Astrocyte (in vitro differentiated cells and primary cell): ENCODE measurements around the gene SMAP1. TPM values are rescaled to one million over a fixed set of nuclear protein-coding genes. Genes with fewer than 3 reads are reported as not detected.
"Not testable (repeated sequence)": the region's sequence is repeated elsewhere in the genome, so short reads cannot be mapped to it uniquely, and the experiment has no call there.

Source experiments
- DNase-seq: peaks from one replicate; pipeline ENCODE4 v3.0.0-alpha.2; 2010; ENCODE audit warnings: low read depth
- FAIRE-seq: peaks from 2 replicates; lab custom pipeline; 2011; peaks lifted over from hg19 to GRCh38; lab: Jason Lieb, UNC
- H2AFZ ChIP-seq: 2 replicates; pipeline ENCODE4 v1.6.0; 2012; ENCODE audit warnings: low read depth, low read length, inconsistent platforms
- H3K27ac ChIP-seq: 2 replicates; pipeline ENCODE4 v1.5.1; 2011; ENCODE audit warnings: low read depth, low read length, inconsistent platforms
- H3K27me3 ChIP-seq: 2 replicates; pipeline ENCODE4 v1.6.0; 2011; ENCODE audit warnings: low read length, inconsistent platforms; ENCODE audit not compliant: insufficient read depth
- H3K36me3 ChIP-seq: 2 replicates; pipeline ENCODE4 v1.5.1; 2011; ENCODE audit warnings: low read length, inconsistent platforms; ENCODE audit not compliant: insufficient read depth
- H3K4me1 ChIP-seq: 2 replicates; pipeline ENCODE4 v1.5.1; 2011; ENCODE audit warnings: low read length, inconsistent platforms; ENCODE audit not compliant: insufficient read depth
- H3K4me2 ChIP-seq: 2 replicates; pipeline ENCODE4 v1.6.0; 2012; ENCODE audit warnings: low read length, inconsistent platforms
- H3K4me3 ChIP-seq: 2 replicates; pipeline ENCODE4 v1.5.1; 2011; ENCODE audit warnings: low read depth, mild to moderate bottlenecking, low read length, inconsistent platforms; ENCODE audit not compliant: insufficient read depth
- H3K79me2 ChIP-seq: 2 replicates; pipeline ENCODE4 v1.6.0; 2012; ENCODE audit warnings: mild to moderate bottlenecking, low read length, inconsistent platforms; ENCODE audit not compliant: insufficient read depth
- H3K9ac ChIP-seq: 2 replicates; pipeline ENCODE4 v1.6.0; 2012; ENCODE audit warnings: mild to moderate bottlenecking, low read length, inconsistent platforms
- H3K9me3 ChIP-seq: 2 replicates; pipeline ENCODE4 v1.5.1; 2012; ENCODE audit warnings: low read depth, mild to moderate bottlenecking, low read length, inconsistent platforms; ENCODE audit not compliant: insufficient read depth
- H4K20me1 ChIP-seq: 2 replicates; pipeline ENCODE4 v1.6.0; 2012; ENCODE audit warnings: low read length, inconsistent platforms; ENCODE audit not compliant: insufficient read depth
- H3K27ac Mint-ChIP-seq: one replicate; pipeline ENCODE4 v1.8.0; 2021; ENCODE audit warnings: mild to moderate bottlenecking, mixed read lengths; ENCODE audit not compliant: unreplicated experiment
- H3K27me3 Mint-ChIP-seq: one replicate; pipeline ENCODE4 v1.8.0; 2021; ENCODE audit warnings: low read depth, mixed read lengths; ENCODE audit not compliant: unreplicated experiment
- H3K36me3 Mint-ChIP-seq: one replicate; pipeline ENCODE4 v1.8.0; 2021; ENCODE audit warnings: low read depth, mixed read lengths; ENCODE audit not compliant: unreplicated experiment
- H3K4me1 Mint-ChIP-seq: one replicate; pipeline ENCODE4 v1.8.0; 2021; ENCODE audit warnings: low read depth, mixed read lengths; ENCODE audit not compliant: unreplicated experiment
- H3K4me3 Mint-ChIP-seq: one replicate; pipeline ENCODE4 v1.8.0; 2021; ENCODE audit warnings: mild to moderate bottlenecking, moderate library complexity, mixed read lengths; ENCODE audit not compliant: unreplicated experiment
- H3K9me3 Mint-ChIP-seq: one replicate; pipeline ENCODE4 v1.8.0; 2021; ENCODE audit warnings: mild to moderate bottlenecking, mixed read lengths; ENCODE audit not compliant: unreplicated experiment
- EZH2 ChIP-seq: IDR thresholded peaks from 2 replicates; pipeline ENCODE4 v1.6.1; 2012; ENCODE audit warnings: mild to moderate bottlenecking, low read length, inconsistent platforms; ENCODE audit not compliant: insufficient read depth
- total RNA-seq: library from RNA; stranded (reverse); gene quantifications from 2 replicates; pipeline ENCODE4 v1.2.1, GENCODE V29; 2021
- TF ChIP-seq, protein P1 (sequence below): IDR thresholded peaks from 2 replicates; pipeline ENCODE4 v1.5.1; 2011; ENCODE audit warnings: low read depth, mild to moderate bottlenecking, inconsistent platforms, low read length, moderate library complexity; ENCODE audit not compliant: insufficient read depth

Gene SMAP1
- total RNA-seq, 1 donor from 2014 or later, result 27.3 TPM

DNA sequence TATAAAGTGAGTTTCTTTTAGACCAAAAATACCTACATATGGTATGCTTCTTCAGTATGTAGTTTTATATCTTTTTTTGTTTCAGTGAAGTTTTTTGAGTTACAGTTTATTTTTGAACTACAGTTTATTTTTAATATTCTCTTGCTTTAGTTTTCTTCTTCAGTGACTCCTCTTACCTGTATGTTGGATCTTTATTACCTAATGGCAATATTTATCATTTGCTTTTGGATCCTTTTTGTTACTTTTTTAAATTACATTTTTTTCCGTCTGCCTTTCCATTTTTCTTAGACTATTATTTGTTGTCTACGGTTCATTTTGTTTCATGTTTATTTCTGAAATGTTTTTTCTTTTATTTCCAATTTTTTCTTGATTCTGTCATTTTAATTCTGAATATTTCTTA is 71.9 kb downstream of the SMAP1 start:
- H3K79me2 ChIP-seq, result no peaks in the 10 kb centered on the region
- no peaks in the 10 kb centered on the region for H3K27me3 Mint-ChIP-seq
- H3K9me3 ChIP-seq, result no peaks in the 10 kb centered on the region
- no peaks in the 10 kb centered on the region for H3K4me1 Mint-ChIP-seq
- no peak overlapping the region for H3K4me3 ChIP-seq
- H3K36me3 ChIP-seq, result no peaks in the 10 kb centered on the region
- peaks cover 12% of the 10 kb centered on the region for H3K9me3 Mint-ChIP-seq
- H3K9ac ChIP-seq, result no peak overlapping the region
- H3K4me2 ChIP-seq, result no peak overlapping the region
- H3K36me3 Mint-ChIP-seq, result peaks cover 22% of the 10 kb centered on the region
- H3K4me3 Mint-ChIP-seq, result no peak overlapping the region
- TF ChIP-seq EZH2, result no peak
- TF ChIP-seq, protein P1, sequence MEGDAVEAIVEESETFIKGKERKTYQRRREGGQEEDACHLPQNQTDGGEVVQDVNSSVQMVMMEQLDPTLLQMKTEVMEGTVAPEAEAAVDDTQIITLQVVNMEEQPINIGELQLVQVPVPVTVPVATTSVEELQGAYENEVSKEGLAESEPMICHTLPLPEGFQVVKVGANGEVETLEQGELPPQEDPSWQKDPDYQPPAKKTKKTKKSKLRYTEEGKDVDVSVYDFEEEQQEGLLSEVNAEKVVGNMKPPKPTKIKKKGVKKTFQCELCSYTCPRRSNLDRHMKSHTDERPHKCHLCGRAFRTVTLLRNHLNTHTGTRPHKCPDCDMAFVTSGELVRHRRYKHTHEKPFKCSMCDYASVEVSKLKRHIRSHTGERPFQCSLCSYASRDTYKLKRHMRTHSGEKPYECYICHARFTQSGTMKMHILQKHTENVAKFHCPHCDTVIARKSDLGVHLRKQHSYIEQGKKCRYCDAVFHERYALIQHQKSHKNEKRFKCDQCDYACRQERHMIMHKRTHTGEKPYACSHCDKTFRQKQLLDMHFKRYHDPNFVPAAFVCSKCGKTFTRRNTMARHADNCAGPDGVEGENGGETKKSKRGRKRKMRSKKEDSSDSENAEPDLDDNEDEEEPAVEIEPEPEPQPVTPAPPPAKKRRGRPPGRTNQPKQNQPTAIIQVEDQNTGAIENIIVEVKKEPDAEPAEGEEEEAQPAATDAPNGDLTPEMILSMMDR, result no peak
- no peak for FAIRE-seq
- H3K27ac Mint-ChIP-seq, result no peak overlapping the region
- no peak for DNase-seq
- no peaks in the 10 kb centered on the region for H4K20me1 ChIP-seq
- H3K27me3 ChIP-seq, result no peaks in the 10 kb centered on the region
- no peaks in the 10 kb centered on the region for H3K4me1 ChIP-seq
- no peak overlapping the region for H2AFZ ChIP-seq
- no peak overlapping the region for H3K27ac ChIP-seq

DNA sequence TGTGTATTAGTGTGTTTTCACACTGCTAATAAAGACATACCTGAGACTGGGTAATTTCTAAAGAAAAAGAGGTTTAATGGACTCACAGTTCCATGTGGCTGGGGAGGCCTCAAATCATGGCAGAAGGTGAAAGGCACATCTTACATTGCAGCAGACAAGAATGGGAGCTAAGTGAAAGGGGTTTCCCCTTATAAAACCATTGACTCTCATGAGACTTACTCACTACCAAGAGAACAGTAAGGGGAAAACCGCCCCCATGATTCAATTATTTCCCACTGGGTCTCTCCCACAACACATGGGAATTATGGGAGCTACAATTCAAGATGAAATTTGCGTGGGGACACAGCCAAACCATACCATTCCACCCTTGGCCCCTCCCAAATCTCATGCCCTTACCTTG is 73.1 kb downstream of the SMAP1 start:
- not testable (repeated sequence) for H3K9ac ChIP-seq, H3K4me3 ChIP-seq, H3K27ac Mint-ChIP-seq, H3K4me2 ChIP-seq, H3K36me3 ChIP-seq, H4K20me1 ChIP-seq, H3K79me2 ChIP-seq, H3K27ac ChIP-seq, FAIRE-seq, H3K27me3 Mint-ChIP-seq, H3K4me1 ChIP-seq, H3K27me3 ChIP-seq, H3K4me3 Mint-ChIP-seq, DNase-seq, H3K4me1 Mint-ChIP-seq, H2AFZ ChIP-seq, H3K9me3 ChIP-seq
- H3K9me3 Mint-ChIP-seq, result peaks cover 12% of the 10 kb centered on the region
- peaks cover 19% of the 10 kb centered on the region for H3K36me3 Mint-ChIP-seq

DNA sequence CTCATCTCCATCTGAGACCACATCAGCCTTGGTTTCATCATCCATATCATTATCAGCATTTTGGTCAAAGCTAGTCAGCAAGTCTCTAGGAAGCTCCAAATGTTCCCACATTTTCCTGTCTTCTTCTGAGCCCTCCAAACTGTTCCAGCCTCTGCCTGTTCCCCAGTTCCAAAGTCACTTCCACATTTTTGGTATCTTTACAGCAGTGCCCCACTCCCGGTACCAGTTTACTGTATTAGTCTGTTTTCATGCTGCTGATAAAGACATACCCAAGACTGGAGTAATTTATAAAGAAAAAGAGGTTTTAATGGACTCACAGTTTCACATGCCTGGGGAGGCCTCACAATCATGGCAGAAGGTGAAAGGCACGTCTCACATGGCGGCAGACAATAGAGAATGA is 74.8 kb downstream of the SMAP1 start:
- not testable (repeated sequence) for H3K79me2 ChIP-seq, H3K4me1 Mint-ChIP-seq, H3K4me3 ChIP-seq, DNase-seq, FAIRE-seq, H3K4me1 ChIP-seq, H3K36me3 ChIP-seq, H3K4me2 ChIP-seq, H3K4me3 Mint-ChIP-seq, H3K9ac ChIP-seq, H3K27ac ChIP-seq, H3K27me3 ChIP-seq, H3K9me3 ChIP-seq, H3K27ac Mint-ChIP-seq, H2AFZ ChIP-seq, H3K27me3 Mint-ChIP-seq, H4K20me1 ChIP-seq
- H3K9me3 Mint-ChIP-seq, result peaks cover 13% of the 10 kb centered on the region
- peaks cover 19% of the 10 kb centered on the region for H3K36me3 Mint-ChIP-seq
